Subcutaneous abdominal adipose tissue (tissue), 5 donors: ENCODE data around the gene LIX1L.

ENCODE experiments used
- H3K27ac ChIP-seq: one replicate; pipeline ENCODE4 v1.7.0; 2013; ENCODE audit warnings: low read depth, mild to moderate bottlenecking, inconsistent platforms, low read length, moderate library complexity
- H3K27me3 ChIP-seq, 5 donors: one replicate each; pipeline ENCODE4 v1.7.0; 2013; ENCODE audit warnings: low read length in 5 of 5, inconsistent platforms in 1 of 5; ENCODE audit not compliant: control insufficient read depth in 5 of 5, insufficient read depth in 4 of 5
- H3K36me3 ChIP-seq, 5 donors: one replicate each; pipeline ENCODE4 v1.7.0; 2013; ENCODE audit warnings: low read length in 5 of 5; ENCODE audit not compliant: control insufficient read depth in 5 of 5, insufficient read depth in 5 of 5
- H3K4me1 ChIP-seq, 5 donors: one replicate each; pipeline ENCODE4 v1.7.0; 2013; ENCODE audit warnings: low read length in 5 of 5, mild to moderate bottlenecking in 3 of 5, moderate library complexity in 1 of 5; ENCODE audit not compliant: control insufficient read depth in 5 of 5, insufficient read depth in 5 of 5
- H3K4me3 ChIP-seq, 5 donors: one replicate each; pipeline ENCODE4 v1.7.0; 2013; ENCODE audit warnings: low read length in 5 of 5, low read depth in 1 of 5
- H3K9ac ChIP-seq, 5 donors: one replicate each; pipeline ENCODE4 v1.7.0; 2013; ENCODE audit warnings: low read length in 5 of 5, mild to moderate bottlenecking in 4 of 5, moderate library complexity in 3 of 5
- H3K9me3 ChIP-seq, 5 donors: one replicate each; pipeline ENCODE4 v1.7.0; 2013; ENCODE audit warnings: low read length in 5 of 5; ENCODE audit not compliant: control insufficient read depth in 5 of 5
- donor health status: healthy.
- donor health status: healthy.
- donor health status: healthy.
- donor health status: healthy.
- donor health status: healthy.

Gene LIX1L

DNA sequence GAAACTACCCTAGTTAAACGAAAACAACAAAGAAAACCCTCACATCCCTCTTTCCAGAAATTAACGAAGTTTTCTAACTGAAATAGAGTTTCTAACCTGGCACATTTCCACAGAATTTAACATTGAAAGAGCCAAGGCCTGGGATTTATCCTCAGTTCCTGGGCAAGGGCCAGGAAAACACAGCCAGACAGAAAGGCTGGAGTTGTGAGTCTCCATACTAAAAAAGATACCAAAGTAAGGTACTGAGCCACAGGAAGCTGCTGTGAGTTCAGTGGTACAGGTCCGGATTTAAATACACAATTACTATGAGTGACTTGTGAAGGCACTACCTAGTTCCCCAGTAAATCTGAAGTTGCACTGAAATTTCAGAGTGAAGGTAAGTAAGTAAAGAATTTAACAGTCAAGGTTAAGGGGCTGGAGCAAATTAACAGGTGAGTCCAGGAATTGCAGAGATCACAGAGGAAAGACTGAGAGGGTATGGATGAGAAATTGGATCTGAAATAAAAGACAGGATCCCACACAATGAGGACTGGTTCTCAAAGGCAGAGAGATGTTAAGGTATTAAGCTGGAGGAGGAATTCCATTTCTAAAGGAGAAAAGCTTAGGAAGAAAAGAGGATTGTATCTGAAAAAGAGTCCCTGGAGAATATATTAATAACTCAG lies 905 bp downstream of the LIX1L start:
- Histone ChIP-seq H3K36me3 (peaks cover 0 to 4% (median 0%) of the 10 kb centered on the region in 5 donors), H3K27me3 (no peaks in the 10 kb centered on the region), H3K4me3 (peak overlapping the region; percentile 71 to 80 (median 78)), H3K4me1 (peaks cover 16 to 69% (median 62%) of the 10 kb centered on the region in 5 donors), H3K9ac (peak overlapping the region; percentile 48 to 84 (median 71)), H3K9me3 (no peaks in the 10 kb centered on the region), H3K27ac (peak overlapping the region; percentile 91)

GRCh38 chr1:145956361-145956760 lies 1.5 kb downstream of the LIX1L start:
- H3K4me3 ChIP-seq = peak overlapping the region; percentile 0 to 79 (median 76)
- peak overlapping the region; percentile 91 for H3K27ac ChIP-seq
- H3K9ac ChIP-seq = peak overlapping the region in 4 of 5 donors; percentile 51 to 84 (median 75)
- no peaks in the 10 kb centered on the region for H3K9me3 ChIP-seq
- peaks cover 0 to 4% (median 0%) of the 10 kb centered on the region in 5 donors for H3K36me3 ChIP-seq
- peaks cover 14 to 64% (median 57%) of the 10 kb centered on the region in 5 donors for H3K4me1 ChIP-seq
- H3K27me3 ChIP-seq = no peaks in the 10 kb centered on the region

GRCh38 chr1:145955436-145955835 lies 2.4 kb downstream of the LIX1L start:
- peak overlapping the region; percentile 91 for H3K27ac ChIP-seq
- H3K27me3 ChIP-seq = no peaks in the 10 kb centered on the region
- H3K9ac ChIP-seq = peak overlapping the region in 3 of 5 donors; percentile 33 to 57 (median 53)
- no peaks in the 10 kb centered on the region for H3K9me3 ChIP-seq
- peaks cover 0 to 4% (median 0%) of the 10 kb centered on the region in 5 donors for H3K36me3 ChIP-seq
- peaks cover 14 to 57% (median 48%) of the 10 kb centered on the region in 5 donors for H3K4me1 ChIP-seq
- no peak overlapping the region for H3K4me3 ChIP-seq

DNA sequence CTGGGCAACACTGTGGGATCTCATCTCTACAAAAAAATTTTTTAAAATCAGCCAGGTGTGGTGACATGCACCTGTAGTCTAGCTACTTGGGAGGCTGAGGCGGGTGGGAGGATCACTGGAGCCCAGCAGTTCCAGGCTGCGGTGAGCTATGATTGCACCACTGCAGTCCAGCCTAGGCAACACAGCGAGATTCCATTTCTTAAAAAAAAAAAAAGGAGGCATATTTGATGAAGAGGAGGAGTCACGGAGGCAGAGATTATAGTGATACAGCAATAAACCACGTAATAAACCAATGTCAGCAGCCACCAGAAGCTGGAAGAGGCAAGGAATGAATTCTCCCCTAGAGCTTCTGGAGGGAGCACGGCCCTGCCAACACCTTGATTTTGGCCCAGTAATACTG lies 4.0 kb downstream of the LIX1L start:
- no peak overlapping the region for H3K4me3 ChIP-seq
- no peaks in the 10 kb centered on the region for H3K9me3 ChIP-seq
- peaks cover 0 to 4% (median 4%) of the 10 kb centered on the region in 5 donors for H3K36me3 ChIP-seq
- no peak overlapping the region for H3K9ac ChIP-seq
- no peaks in the 10 kb centered on the region for H3K27me3 ChIP-seq
- H3K27ac ChIP-seq = no peak overlapping the region
- H3K4me1 ChIP-seq = peaks cover 14 to 48% (median 39%) of the 10 kb centered on the region in 5 donors

- no peaks in the 10 kb centered on the region for H3K27me3 ChIP-seq
- no peak overlapping the region for H3K9ac ChIP-seq
- H3K9me3 ChIP-seq = no peaks in the 10 kb centered on the region
- no peak overlapping the region for H3K27ac ChIP-seq
- H3K36me3 ChIP-seq = peaks cover 0 to 4% (median 4%) of the 10 kb centered on the region in 5 donors
- H3K4me3 ChIP-seq = no peak overlapping the region
- H3K4me1 ChIP-seq = peaks cover 11 to 42% (median 34%) of the 10 kb centered on the region in 5 donors
Observed at GRCh38 chr1:145952903-145953302, 4.9 kb downstream of the LIX1L start.

GRCh38 chr1:145951526-145951925 lies 6.3 kb downstream of the LIX1L start:
- Histone ChIP-seq H3K4me1 (peaks cover 8 to 32% (median 27%) of the 10 kb centered on the region in 5 donors), H3K36me3 (peaks cover 0 to 13% (median 10%) of the 10 kb centered on the region in 5 donors), H3K4me3 (no peak overlapping the region), H3K27me3 (no peaks in the 10 kb centered on the region), H3K9me3 (no peaks in the 10 kb centered on the region), H3K27ac (no peak overlapping the region), H3K9ac (no peak overlapping the region)

DNA sequence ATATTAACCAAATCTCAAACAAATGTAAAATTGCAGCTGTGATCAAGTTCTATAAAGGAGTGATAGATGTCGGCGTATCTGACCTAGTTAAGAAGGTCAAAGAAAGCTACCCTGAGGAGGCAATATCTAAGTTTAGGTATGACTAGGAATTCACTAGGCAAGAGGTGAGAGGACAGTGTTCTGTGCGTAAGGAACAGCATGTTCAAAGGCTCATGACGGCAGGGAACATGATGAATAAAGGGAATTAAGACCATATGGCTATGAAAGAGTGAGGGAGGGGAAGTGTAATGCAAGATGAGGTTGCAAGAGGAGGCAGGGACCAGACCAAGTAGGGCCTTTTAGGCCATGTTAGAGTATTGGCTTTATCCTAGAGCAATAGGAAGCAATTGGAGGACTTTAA lies 8.6 kb downstream of the LIX1L start:
- Histone ChIP-seq H3K36me3 (peaks cover 1 to 17% (median 11%) of the 10 kb centered on the region in 5 donors), H3K4me3 (no peak overlapping the region), H3K9me3 (no peaks in the 10 kb centered on the region), H3K27ac (no peak overlapping the region), H3K27me3 (no peaks in the 10 kb centered on the region), H3K9ac (no peak overlapping the region), H3K4me1 (peaks cover 0 to 9% (median 4%) of the 10 kb centered on the region in 5 donors)

DNA sequence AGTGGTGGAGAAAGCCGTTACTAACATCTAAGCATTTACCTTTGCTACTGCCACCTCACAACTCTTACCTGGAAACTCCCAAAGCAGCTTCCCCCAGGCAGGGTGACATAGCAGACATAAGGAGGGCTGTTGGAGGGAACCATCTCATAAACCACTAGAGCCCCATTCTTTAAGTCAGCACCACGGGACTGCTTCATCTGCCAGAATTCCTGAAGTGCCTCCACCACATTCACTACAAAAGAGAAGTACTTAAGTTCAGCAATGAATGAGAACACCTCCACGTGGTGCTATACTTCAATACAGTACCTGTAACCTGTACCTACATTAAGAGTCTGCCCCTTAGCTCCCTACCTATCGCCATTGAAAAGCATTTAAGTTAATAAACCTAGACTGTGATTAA lies 10.3 kb downstream of the LIX1L start:
- Histone ChIP-seq H3K4me3 (no peak overlapping the region), H3K36me3 (peaks cover 7 to 25% (median 17%) of the 10 kb centered on the region in 5 donors), H3K9me3 (no peaks in the 10 kb centered on the region), H3K4me1 (peaks cover 0 to 4% (median 0%) of the 10 kb centered on the region in 5 donors), H3K27me3 (no peaks in the 10 kb centered on the region), H3K9ac (no peak overlapping the region), H3K27ac (no peak overlapping the region)

DNA sequence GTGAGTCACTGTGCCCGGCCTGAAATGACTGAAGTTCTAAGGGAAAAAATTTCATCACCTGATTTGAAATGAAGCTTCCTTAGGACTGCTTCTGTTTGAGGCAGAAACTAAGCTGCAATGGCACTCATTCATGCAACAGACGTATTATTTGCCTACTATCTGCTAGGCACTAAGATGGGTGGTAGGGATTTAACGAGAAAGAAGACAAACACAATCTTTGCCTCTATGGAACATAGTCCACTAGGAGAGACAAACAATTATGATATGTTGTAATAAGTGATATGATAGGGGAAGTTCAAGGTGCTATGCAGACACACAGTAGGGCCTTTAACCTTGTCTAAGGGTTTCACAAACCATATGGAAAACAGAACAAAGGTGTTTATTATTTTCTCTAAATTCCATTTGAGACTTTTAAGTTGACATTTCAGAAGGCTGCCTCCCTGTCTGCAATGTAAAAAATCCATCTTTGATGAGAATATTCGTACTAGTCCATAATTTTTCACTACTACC lies 11.3 kb downstream of the LIX1L start:
- Histone ChIP-seq H3K36me3 (peaks cover 10 to 28% (median 20%) of the 10 kb centered on the region in 5 donors), H3K9ac (no peak overlapping the region), H3K4me3 (no peak overlapping the region), H3K4me1 (peaks cover 0 to 4% (median 0%) of the 10 kb centered on the region in 5 donors), H3K27ac (no peak overlapping the region), H3K9me3 (no peaks in the 10 kb centered on the region), H3K27me3 (no peaks in the 10 kb centered on the region)

DNA sequence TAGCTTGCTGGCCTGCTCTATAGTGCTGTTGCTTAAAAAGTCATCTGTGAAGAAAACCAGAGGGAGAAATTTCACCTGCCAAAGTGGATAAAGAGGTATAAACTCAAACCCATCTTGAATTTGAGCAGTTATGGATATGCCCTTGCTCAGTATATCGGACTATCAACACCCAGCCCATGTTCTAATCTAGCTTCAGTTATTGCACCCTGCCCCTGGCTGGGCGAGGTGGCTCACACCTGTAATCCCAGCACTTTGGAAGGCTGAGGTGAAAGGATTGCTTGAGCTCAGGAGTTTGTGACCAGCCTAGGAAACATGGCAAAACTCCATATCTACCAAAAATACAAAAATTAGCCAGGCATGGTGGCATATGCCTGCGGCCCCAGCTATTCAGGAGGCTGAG lies 13.3 kb downstream of the LIX1L start:
- no peaks in the 10 kb centered on the region for H3K27me3 ChIP-seq
- peaks cover 10 to 28% (median 22%) of the 10 kb centered on the region in 5 donors for H3K36me3 ChIP-seq
- no peak overlapping the region for H3K27ac ChIP-seq
- H3K4me1 ChIP-seq = no peaks in the 10 kb centered on the region
- no peak overlapping the region for H3K9ac ChIP-seq
- H3K9me3 ChIP-seq = no peaks in the 10 kb centered on the region
- no peak overlapping the region for H3K4me3 ChIP-seq
